Stomach (tissue), 9 donors: ENCODE measurements around the gene MUC5AC. TPM values are rescaled to one million over a fixed set of nuclear protein-coding genes. Genes with fewer than 3 reads are reported as not detected.
A peak's percentile ranks its signal among the peaks of the same experiment; 100 is the strongest.

Experiments
- DNase-seq, 2 donors: peaks; one replicate each; pipeline versions ENCODE4 v3.0.0 to v3.0.0-alpha.2; 2013 to 2019
- H3K27ac ChIP-seq, 5 donors: fragments of 200-600 bp in 4 of 5; sonication (generic) in 4 of 5; one replicate each; pipeline ENCODE4 v1.5.1; 2013 to 2019; ENCODE audit warnings: mild to moderate bottlenecking in 1 of 5, moderate library complexity in 1 of 5
- H3K27me3 ChIP-seq, 3 donors: fragments of 200-600 bp; sonication (generic); one replicate each; pipeline ENCODE4 v1.5.1; 2017 to 2019; ENCODE audit warnings: mixed run types in 1 of 3
- H3K36me3 ChIP-seq, 4 donors: fragments of 200-600 bp; sonication (generic); 1 replicate in 3 of 4; 2 replicates in 1 of 4; pipeline ENCODE4 v1.5.1; 2016 to 2019
- H3K4me1 ChIP-seq, 4 donors: fragments of 200-600 bp; sonication (generic); one replicate each; pipeline ENCODE4 v1.5.1; 2016 to 2019
- H3K4me3 ChIP-seq, 4 donors: fragments of 200-600 bp; sonication (generic) in 3 of 4; one replicate each; pipeline ENCODE4 v1.5.1; 2016 to 2019; ENCODE audit warnings: mild to moderate bottlenecking in 1 of 4
- H3K9me3 ChIP-seq, 4 donors: fragments of 200-600 bp; sonication (generic); one replicate each; pipeline ENCODE4 v1.5.1; 2016 to 2019
- EP300 ChIP-seq: sonication (generic); formaldehyde crosslinking; IDR thresholded peaks from one replicate; pipeline ENCODE4 v1.6.1; 2017; ENCODE audit warnings: antibody characterized with exemption
- POLR2A ChIP-seq, 4 donors: fragments of 450-650 bp; IDR thresholded peaks; one replicate each; pipeline ENCODE4 v1.6.1; 2016; ENCODE audit warnings: antibody characterized with exemption in 4 of 4, control low read depth in 2 of 4, mild to moderate bottlenecking in 1 of 4, moderate library complexity in 1 of 4
- POLR2AphosphoS5 ChIP-seq, 3 donors: sonication (generic); formaldehyde crosslinking; IDR thresholded peaks; one replicate each; pipeline ENCODE4 v1.6.1; 2016; ENCODE audit warnings: antibody characterized with exemption in 3 of 3
- WGBS, 5 donors: extraction: QIAGEN DNeasy Blood & Tissue Kit in 3 of 5; methylation state at CpG; one replicate each; pipeline versions ENCODE4 v1.1.5 to v1.1.7; 2013 to 2018; 5-methylcytosine and 5-hydroxymethylcytosine counted together
- intact Hi-C: fragments of 100-400 bp; cut with DNase I; formaldehyde crosslinking; loops from one replicate; pipeline ENCODE4 v1.15.1; 2023; ENCODE audit warnings: low total_unique reads
- polyA plus RNA-seq, 3 donors: library from polyadenylated mRNA; stranded (reverse); fragments of 200-250 nt; gene quantifications; one replicate each; pipeline ENCODE4 v1.2.3, GENCODE V29; 2013
- total RNA-seq, 5 donors: library from RNA; depleted of rRNA; stranded (reverse); fragments of >200 nt; gene quantifications; one replicate each; pipeline versions ENCODE4 v1.1.0 to v1.2.3, GENCODE V29; 2014 to 2016
- TF ChIP-seq, protein P1 (sequence below), 7 experiments: fragments of 450-650 bp in 4 of 7; fragments of 200-600 bp in 3 of 7; sonication (generic) in 3 of 7; IDR thresholded peaks; one replicate each; pipeline ENCODE4 v1.5.1; 2016 to 2019; ENCODE audit warnings: antibody characterized with exemption in 7 of 7, control low read depth in 2 of 7, mild to moderate bottlenecking in 1 of 7
- donor health status: healthy with polysubstance abuse.
- donor health status: Bipolar disorder and iron deficiency.
- donor health status: healthy.

The MUC5AC gene
- total and polyA plus RNA-seq, 8 donors: 2.0 to 1,253 (median 171) TPM

- peak in 1 of 2 donors; percentile 24 for DNase-seq
- Histone ChIP-seq H3K4me1 (peaks cover 0 to 5% (median 0%) of the 10 kb centered on the region in 4 donors), H3K9me3 (no peaks in the 10 kb centered on the region), H3K36me3 (no peaks in the 10 kb centered on the region), H3K27ac (no peak overlapping the region), H3K4me3 (no peak overlapping the region), H3K27me3 (peaks cover 0 to 55% (median 3%) of the 10 kb centered on the region in 3 donors)
- intact Hi-C loops: no loop called here
- WGBS, 5 donors: 87 to 92% (median 88%) methylated on average over 8 to 19 of the region's 19 CpGs
- TF ChIP-seq POLR2AphosphoS5 (IDR thresholded peaks at IDR 0.05) (no peak), POLR2A (IDR thresholded peaks at IDR 0.05) (no peak), EP300 (no peak)
- TF ChIP-seq, protein P1, sequence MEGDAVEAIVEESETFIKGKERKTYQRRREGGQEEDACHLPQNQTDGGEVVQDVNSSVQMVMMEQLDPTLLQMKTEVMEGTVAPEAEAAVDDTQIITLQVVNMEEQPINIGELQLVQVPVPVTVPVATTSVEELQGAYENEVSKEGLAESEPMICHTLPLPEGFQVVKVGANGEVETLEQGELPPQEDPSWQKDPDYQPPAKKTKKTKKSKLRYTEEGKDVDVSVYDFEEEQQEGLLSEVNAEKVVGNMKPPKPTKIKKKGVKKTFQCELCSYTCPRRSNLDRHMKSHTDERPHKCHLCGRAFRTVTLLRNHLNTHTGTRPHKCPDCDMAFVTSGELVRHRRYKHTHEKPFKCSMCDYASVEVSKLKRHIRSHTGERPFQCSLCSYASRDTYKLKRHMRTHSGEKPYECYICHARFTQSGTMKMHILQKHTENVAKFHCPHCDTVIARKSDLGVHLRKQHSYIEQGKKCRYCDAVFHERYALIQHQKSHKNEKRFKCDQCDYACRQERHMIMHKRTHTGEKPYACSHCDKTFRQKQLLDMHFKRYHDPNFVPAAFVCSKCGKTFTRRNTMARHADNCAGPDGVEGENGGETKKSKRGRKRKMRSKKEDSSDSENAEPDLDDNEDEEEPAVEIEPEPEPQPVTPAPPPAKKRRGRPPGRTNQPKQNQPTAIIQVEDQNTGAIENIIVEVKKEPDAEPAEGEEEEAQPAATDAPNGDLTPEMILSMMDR (IDR thresholded peaks at IDR 0.05): no peak
Measured at GRCh38 chr11:1121331-1121812, 36.4 kb upstream of the MUC5AC start.

- WGBS, 5 donors: 62 to 83% (median 69%) methylated on average over 18 to 28 of the region's 28 CpGs
- intact Hi-C loops: no loop called here
- Histone ChIP-seq H3K4me3 (no peak overlapping the region), H3K4me1 (peaks cover 0 to 5% (median 0%) of the 10 kb centered on the region in 4 donors), H3K27ac (no peak overlapping the region), H3K9me3 (no peaks in the 10 kb centered on the region), H3K36me3 (no peaks in the 10 kb centered on the region), H3K27me3 (peaks cover 0 to 61% (median 3%) of the 10 kb centered on the region in 3 donors)
- peak in 1 of 2 donors; percentile 23 for DNase-seq
- TF ChIP-seq EP300 (no peak), POLR2A (IDR thresholded peaks at IDR 0.05) (no peak)
Measured at GRCh38 chr11:1121813-1122663, 35.7 kb upstream of the MUC5AC start.

- H3K4me3 ChIP-seq: no peak overlapping the region
- H3K27me3 ChIP-seq: peaks cover 0 to 67% (median 3%) of the 10 kb centered on the region in 3 donors
- H3K27ac ChIP-seq: no peak overlapping the region
- 71 to 92% (median 84%) methylated on average over 5 to 7 of the region's 7 CpGs for WGBS, 5 donors
- intact Hi-C loops: no loop called here
- no peaks in the 10 kb centered on the region for H3K9me3 ChIP-seq
- TF ChIP-seq POLR2AphosphoS5 (IDR thresholded peaks at IDR 0.05) (no peak), POLR2A (IDR thresholded peaks at IDR 0.05) (no peak), EP300 (no peak)
- TF ChIP-seq, protein P1 (IDR thresholded peaks at IDR 0.05): no peak
- peak in 1 of 2 donors; percentile 15 for DNase-seq
- peaks cover 0 to 5% (median 0%) of the 10 kb centered on the region in 4 donors for H3K4me1 ChIP-seq
- no peaks in the 10 kb centered on the region for H3K36me3 ChIP-seq
Measured at GRCh38 chr11:1122664-1123002, 35.1 kb upstream of the MUC5AC start.

DNA sequence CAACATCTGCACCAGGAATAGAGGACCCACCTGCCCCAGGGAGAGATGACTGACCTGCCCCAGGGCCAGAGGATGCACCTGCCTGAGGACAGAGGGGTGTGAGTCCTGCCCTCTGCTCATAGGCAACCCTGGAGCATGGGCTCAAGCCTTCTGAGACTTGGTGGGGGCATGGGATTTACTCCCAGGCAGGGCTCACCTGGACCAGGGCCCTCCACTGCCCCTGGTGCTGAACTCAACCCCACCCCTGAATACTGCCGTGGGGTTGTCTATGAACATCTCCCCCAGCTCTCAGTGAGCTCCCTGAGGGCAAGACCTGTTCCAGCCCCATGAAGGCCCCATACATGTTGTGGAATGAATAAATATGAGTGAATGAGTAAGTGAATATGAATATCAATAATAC is 33.8 kb upstream of the MUC5AC start:
- intact Hi-C loops: no loop called here
- 80 to 100% (median 85%) methylated on average over 1 of the region's 1 CpG for WGBS, 5 donors
- no peak for DNase-seq
- H3K27ac ChIP-seq: no peak overlapping the region
- TF ChIP-seq, protein P1 (IDR thresholded peaks at IDR 0.05): no peak
- TF ChIP-seq EP300: no peak
- no peak overlapping the region for H3K4me3 ChIP-seq
- H3K36me3 ChIP-seq: no peaks in the 10 kb centered on the region
- peaks cover 0 to 68% (median 3%) of the 10 kb centered on the region in 3 donors for H3K27me3 ChIP-seq
- H3K9me3 ChIP-seq: no peaks in the 10 kb centered on the region
- H3K4me1 ChIP-seq: peaks cover 0 to 16% (median 4%) of the 10 kb centered on the region in 4 donors

- no peak for TF ChIP-seq EP300
- no peak for TF ChIP-seq POLR2A (IDR thresholded peaks at IDR 0.05)
- TF ChIP-seq POLR2AphosphoS5 (IDR thresholded peaks at IDR 0.05): no peak
- TF ChIP-seq, protein P1 (IDR thresholded peaks at IDR 0.05): no peak
- DNase-seq: peak in 1 of 2 donors; percentile 11
- Histone ChIP-seq H3K4me3 (no peak overlapping the region), H3K9me3 (no peaks in the 10 kb centered on the region), H3K27me3 (peaks cover 0 to 66% (median 0%) of the 10 kb centered on the region in 3 donors), H3K4me1 (peaks cover 0 to 30% (median 12%) of the 10 kb centered on the region in 4 donors), H3K36me3 (no peaks in the 10 kb centered on the region), H3K27ac (no peak overlapping the region)
- intact Hi-C loops: no loop called here
- WGBS, 5 donors: 81 to 98% (median 93%) methylated on average over 8 to 9 of the region's 9 CpGs
Measured at GRCh38 chr11:1125803-1126202, 31.9 kb upstream of the MUC5AC start.
